GM12874 (cell line): ENCODE results near the gene MATN4.

Experiments
- TF ChIP-seq, protein P1 (sequence below): IDR thresholded peaks from 2 replicates; pipeline ENCODE4 v1.5.1; 2011; ENCODE audit warnings: low read depth, mild to moderate bottlenecking, control low read depth, low read length, moderate library complexity; ENCODE audit not compliant: insufficient read depth

Gene MATN4

DNA sequence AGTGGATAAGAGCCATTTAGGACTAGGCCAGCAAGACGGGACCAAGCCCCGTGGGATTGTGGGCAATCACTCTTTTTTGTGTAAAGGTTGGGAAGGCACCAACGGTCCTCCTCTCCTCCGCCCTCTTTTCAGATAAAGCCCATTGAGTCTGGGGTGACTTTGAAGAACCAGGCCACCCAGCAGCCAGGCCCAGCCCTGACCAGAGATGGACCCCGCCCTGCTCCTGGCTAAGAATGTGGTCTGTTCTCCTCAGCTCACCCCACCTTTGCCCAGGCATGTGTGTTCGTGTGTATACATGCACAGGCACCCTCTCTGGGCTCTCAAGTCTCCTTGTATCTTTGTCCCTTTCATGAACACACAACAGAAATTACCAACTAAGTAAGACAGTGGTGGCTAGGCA, 31.0 kb upstream of the MATN4 start:
- TF ChIP-seq, protein P1, sequence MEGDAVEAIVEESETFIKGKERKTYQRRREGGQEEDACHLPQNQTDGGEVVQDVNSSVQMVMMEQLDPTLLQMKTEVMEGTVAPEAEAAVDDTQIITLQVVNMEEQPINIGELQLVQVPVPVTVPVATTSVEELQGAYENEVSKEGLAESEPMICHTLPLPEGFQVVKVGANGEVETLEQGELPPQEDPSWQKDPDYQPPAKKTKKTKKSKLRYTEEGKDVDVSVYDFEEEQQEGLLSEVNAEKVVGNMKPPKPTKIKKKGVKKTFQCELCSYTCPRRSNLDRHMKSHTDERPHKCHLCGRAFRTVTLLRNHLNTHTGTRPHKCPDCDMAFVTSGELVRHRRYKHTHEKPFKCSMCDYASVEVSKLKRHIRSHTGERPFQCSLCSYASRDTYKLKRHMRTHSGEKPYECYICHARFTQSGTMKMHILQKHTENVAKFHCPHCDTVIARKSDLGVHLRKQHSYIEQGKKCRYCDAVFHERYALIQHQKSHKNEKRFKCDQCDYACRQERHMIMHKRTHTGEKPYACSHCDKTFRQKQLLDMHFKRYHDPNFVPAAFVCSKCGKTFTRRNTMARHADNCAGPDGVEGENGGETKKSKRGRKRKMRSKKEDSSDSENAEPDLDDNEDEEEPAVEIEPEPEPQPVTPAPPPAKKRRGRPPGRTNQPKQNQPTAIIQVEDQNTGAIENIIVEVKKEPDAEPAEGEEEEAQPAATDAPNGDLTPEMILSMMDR, result no peak

DNA sequence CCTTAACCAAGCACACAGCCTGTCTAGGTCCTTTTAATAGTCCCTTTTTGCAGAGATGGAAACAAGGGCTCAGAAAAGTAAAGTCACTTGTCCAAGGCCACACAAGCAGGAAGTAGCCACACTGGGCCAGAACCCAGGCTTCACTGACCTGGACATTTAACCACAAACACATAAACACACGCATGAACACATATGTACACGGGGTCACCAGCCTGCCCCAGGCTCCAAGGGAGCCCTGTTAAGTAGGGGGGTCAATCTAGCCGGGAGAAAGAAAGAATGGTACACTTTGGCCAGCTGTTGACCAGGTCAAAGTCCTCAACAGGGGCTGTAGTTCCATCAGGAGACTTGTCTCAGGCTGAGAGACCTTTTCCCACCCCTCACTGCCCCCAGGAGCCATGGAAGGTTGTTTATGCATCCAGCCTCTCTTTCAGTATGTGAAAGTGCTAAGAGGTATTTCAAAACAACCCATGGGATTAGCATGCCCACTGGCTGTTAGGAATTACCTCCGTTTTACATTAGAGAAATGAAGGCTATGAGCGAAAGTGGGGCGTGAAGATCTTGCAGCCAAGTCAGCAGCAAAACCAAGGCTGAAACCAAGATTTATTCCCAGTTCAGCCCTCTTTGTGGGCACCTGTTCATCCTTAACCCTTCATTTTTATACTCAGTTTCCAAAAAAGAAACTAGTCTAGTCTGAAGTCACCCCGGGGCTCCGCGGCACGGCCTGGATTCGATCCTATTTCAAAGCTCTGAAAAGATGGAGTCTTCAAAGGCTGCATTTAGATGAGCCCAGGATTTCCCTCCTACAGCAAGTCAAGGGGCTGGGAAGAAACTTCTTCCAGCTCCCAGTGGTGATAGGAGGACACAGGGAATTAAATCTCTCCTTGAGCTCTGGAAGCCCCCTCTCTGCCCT, 30.3 kb upstream of the MATN4 start:
- TF ChIP-seq, protein P1, result no peak

DNA sequence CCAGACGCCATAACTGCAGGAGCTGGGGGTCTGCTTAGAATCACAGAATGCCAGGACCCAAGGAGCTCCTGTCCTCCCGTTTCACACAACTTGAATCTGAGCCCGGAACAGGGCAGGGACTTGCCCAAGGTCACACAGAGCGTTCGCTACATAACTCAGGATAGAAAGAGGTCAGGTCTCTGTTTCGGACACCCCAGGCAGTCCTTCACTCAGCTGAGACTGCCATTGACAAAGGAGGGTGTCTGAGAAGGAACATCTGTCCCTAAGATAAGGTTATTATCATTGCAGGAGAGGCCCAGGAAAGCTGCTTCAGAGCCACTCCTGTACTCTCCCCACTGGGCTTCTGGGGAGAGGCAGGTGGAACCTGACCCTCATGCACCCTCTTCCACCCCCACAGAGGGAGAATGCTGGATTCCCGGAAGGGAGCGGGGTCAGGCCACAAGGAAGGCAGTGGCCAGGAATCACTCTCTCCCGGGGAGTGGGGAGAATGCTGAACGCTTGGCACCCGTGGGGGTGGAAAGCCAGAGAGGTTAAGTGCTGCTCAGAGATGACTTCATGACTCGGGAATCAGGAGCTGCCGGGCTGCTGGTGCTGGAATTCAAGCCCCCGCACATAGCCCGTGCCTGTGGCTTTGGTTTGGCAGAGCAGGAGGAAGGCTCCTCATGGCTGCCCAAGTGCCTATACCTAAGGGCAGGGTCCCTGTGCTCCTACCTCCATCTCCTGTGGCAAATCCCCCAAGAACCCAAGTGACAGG, 29.4 kb upstream of the MATN4 start:
- TF ChIP-seq, protein P1, result no peak

DNA sequence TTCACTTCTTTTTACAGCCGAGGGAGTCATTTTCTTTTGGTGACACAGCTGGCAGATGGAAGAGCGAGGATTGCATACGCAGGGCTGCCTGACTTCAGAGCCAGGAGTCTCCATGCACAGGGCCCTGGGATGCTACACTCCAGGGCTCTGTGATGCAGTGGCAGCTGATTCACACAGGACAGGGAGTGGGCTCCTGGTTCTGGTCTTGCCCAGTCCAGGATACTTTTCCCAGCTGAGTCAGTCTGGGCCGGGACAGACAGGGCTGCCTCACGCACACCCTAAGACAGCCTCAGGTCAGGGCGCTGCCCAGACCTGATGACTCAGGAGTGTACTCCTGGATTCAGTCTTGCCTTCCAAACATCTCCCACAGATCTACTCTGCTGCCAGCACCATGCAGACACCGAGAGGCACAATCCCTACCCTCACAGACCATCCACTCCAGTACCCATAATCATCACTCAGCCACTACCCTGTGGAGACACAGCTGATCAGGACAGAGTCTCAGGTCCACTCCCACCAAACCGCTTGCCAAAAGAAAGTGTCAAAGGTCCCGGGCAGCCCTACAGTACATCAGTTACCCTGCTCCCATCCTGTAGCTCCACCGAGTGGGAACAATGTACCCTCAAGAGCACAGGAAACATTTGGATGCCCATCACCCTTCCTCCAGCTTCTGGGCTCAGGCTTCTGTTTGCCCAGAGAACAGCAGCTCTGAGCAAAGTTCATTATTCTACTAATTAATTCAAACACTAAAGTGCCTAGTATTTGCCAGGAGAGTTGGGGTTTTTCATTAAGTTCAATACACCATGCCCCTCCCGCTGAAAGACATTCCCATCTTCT, 28.6 kb upstream of the MATN4 start:
- TF ChIP-seq, protein P1, result no peak

DNA sequence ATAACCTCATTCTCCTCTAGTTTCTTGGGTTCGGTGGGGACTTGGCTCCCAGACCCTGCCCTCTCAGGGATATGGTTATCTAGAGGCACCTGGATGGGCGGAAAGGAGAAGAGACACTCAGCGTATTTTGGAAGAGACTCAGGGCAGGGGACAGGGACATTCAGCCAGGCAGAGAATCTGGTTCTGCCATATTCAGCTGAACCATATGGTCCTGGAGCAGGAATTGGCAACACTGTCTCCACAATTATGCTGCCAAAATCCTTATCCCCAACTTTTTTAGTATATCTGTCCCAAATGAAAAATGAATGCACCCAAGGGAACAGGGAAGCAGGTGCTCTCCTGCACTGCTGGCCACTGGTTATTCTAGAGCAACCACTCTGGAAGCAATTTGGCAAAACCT, 22.4 kb upstream of the MATN4 start:
- TF ChIP-seq, protein P1, result no peak

DNA sequence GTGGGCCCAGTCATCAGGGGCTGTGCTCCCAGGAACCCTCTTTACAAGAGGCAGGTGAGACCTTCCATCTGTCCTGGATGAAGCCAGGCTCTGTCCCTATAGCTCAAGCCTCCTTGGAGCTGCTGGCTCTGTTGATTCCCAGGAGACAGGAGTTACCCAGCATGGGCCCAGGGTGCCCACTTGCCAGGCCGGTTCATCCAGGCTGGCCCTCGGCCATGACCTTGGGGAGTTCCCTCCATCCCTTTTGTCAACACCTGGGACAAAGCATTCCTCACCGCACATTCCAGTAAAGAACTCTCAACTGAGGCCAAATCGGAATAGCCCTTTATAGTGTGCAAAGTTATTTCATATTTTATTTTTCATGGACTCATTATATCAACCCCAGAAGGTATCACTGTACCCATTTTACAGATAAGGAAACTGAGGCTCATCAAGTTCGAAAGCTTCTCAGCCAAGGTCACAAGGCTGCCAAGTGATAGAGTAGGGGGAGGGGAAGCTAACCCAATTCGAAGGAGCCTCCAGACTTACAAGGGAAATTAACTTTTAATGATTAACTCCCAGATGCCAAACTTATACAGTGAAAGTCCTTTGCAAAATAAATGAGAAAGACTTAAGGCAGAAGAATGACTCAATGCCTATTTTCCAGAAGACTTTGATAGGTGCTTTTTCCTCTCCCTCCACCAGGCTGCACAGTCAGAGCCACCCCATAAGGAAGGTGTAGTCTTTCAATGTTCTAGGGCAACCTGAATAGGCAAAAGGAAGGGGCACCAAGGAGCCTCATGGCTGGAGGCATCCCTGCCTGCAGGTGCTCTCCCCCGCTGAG, 21.6 kb upstream of the MATN4 start:
- TF ChIP-seq, protein P1, result no peak
